ENCODE results near the gene ASCL4.

Gene ASCL4

GRCh38 chr12:107775093-107775721, 703 bp downstream of the ASCL4 start:
- peak; percentile 16 for DNase-seq (ENCODE audit: low read depth)
- TF ChIP-seq CTCF (IDR thresholded peaks at IDR 0.05; ENCODE audit: insufficient read depth, low read depth, low read length, missing control alignments), result no peak
- no peak overlapping the region for H3K4me3 ChIP-seq (ENCODE audit: low read length)

GRCh38 chr12:107776171-107776570, 1.7 kb downstream of the ASCL4 start:
- no peak overlapping the region for H3K4me3 ChIP-seq (ENCODE audit: low read length)
- no peak for TF ChIP-seq CTCF (IDR thresholded peaks at IDR 0.05; ENCODE audit: insufficient read depth, low read depth, low read length, missing control alignments)
- DNase-seq (ENCODE audit: low read depth), result no peak

- DNase-seq (ENCODE audit: low read depth), result no peak
- TF ChIP-seq CTCF (IDR thresholded peaks at IDR 0.05; ENCODE audit: insufficient read depth, low read depth, low read length, missing control alignments), result no peak
- no peak overlapping the region for H3K4me3 ChIP-seq (ENCODE audit: low read length)
Measured at GRCh38 chr12:107778383-107779025, 4.0 kb downstream of the ASCL4 start.

GRCh38 chr12:107779077-107779831, 4.8 kb downstream of the ASCL4 start:
- DNase-seq (ENCODE audit: low read depth), result no peak
- H3K4me3 ChIP-seq (ENCODE audit: low read length), result no peak overlapping the region

GRCh38 chr12:107780298-107780697, 5.8 kb downstream of the ASCL4 start:
- DNase-seq (ENCODE audit: low read depth), result no peak
- no peak overlapping the region for H3K4me3 ChIP-seq (ENCODE audit: low read length)
- no peak for TF ChIP-seq CTCF (IDR thresholded peaks at IDR 0.05; ENCODE audit: insufficient read depth, low read depth, low read length, missing control alignments)

More at GRCh38 chr12:107779077-107779831, 4.8 kb downstream of the ASCL4 start:
- no peak for TF ChIP-seq CTCF (IDR thresholded peaks at IDR 0.05; ENCODE audit: insufficient read depth, low read depth, low read length, missing control alignments)

- TF ChIP-seq CTCF (IDR thresholded peaks at IDR 0.05; ENCODE audit: insufficient read depth, low read depth, low read length, missing control alignments), result no peak
- DNase-seq (ENCODE audit: low read depth), result no peak
- no peak overlapping the region for H3K4me3 ChIP-seq (ENCODE audit: low read length)
Measured at GRCh38 chr12:107782067-107782466, 7.6 kb downstream of the ASCL4 start.

Measured in epithelial cell of esophagus (primary cell).